GM10248 (cell line): ENCODE results near the gene MYEF2.

Source experiments
- CTCF ChIA-PET: fragments of 300-600 bp; sonication (Branson Sonifier 250); formaldehyde crosslinking; extraction: SDS; loops from one replicate; lab custom pipeline; 2021; ENCODE audit warnings: antibody characterized with exemption; lab: Yijun Ruan, JAX
- POLR2A ChIA-PET: fragments of 350-650 bp; sonication (Branson Sonifier 250); formaldehyde crosslinking; extraction: SDS; loops from one replicate; lab custom pipeline; 2020; ENCODE audit warnings: antibody characterized with exemption; lab: Yijun Ruan, JAX
- DNase-seq: peaks from one replicate; pipeline ENCODE4 v3.0.0; 2012; ENCODE audit errors: extremely low spot score
- CTCF ChIP-seq: IDR thresholded peaks from 2 replicates; pipeline ENCODE4 v1.5.1; 2012; ENCODE audit warnings: mild to moderate bottlenecking, low read depth; ENCODE audit errors: extremely low read depth, missing control alignments, control extremely low read depth

The MYEF2 gene

GRCh38 chr15:48205981-48206380, 27.9 kb upstream of the MYEF2 start, which contains the start of gene SLC12A1:
SLC12A1 (plus strand) TSS chr15:48206302; CDS start chr15:48207720, 1,418 bp downstream.
- POLR2A ChIA-PET = no interaction called here
- DNase-seq = no peak
- TF ChIP-seq CTCF = no peak
- CTCF ChIA-PET = no interaction called here

- ChIA-PET POLR2A (no interaction called here), CTCF (interaction anchor here (0.8 to 1.1 kb wide), 2 partner anchors 14 to 17 kb away, joined by 3 to 4 read pairs; no protein-coding TSS in a partner anchor)
- TF ChIP-seq CTCF = no peak
- no peak for DNase-seq
Observed at GRCh38 chr15:48202068-48202467, 24.0 kb upstream of the MYEF2 start.

GRCh38 chr15:48191574-48192225, 13.6 kb upstream of the MYEF2 start, which contains the start of gene CTXN2:
CTXN2 (plus strand) TSS chr15:48191665; CDS start chr15:48201301, 9,636 bp downstream.
- CTCF ChIA-PET = no interaction called here
- DNase-seq = no peak
- no peak for TF ChIP-seq CTCF

GRCh38 chr15:48190932-48191573, 13.0 kb upstream of the MYEF2 start:
- DNase-seq = peak; percentile 35
- no peak for TF ChIP-seq CTCF
- CTCF ChIA-PET = no interaction called here
- POLR2A ChIA-PET = no interaction called here

More at GRCh38 chr15:48191574-48192225, 13.6 kb upstream of the MYEF2 start, which contains the start of gene CTXN2:
- POLR2A ChIA-PET = no interaction called here

GRCh38 chr15:48186271-48186670, 8.2 kb upstream of the MYEF2 start:
- CTCF ChIA-PET = no interaction called here
- DNase-seq = no peak
- no peak for TF ChIP-seq CTCF
- POLR2A ChIA-PET = no interaction called here

- no peak for TF ChIP-seq CTCF
- no peak for DNase-seq
- CTCF ChIA-PET = interaction anchor here (1.0 kb wide), 1 partner anchor 17 kb away, joined by 3 read pairs; no protein-coding TSS in a partner anchor
- POLR2A ChIA-PET = no interaction called here
Observed at GRCh38 chr15:48185529-48185928, 7.4 kb upstream of the MYEF2 start.
